Esophagus muscularis mucosa (tissue), 3 donors: ENCODE results near the gene GSG1L2.

ENCODE experiments used
- CTCF ChIP-seq, 3 experiments: fragments of 200-600 bp in 2 of 3; fragments of 450-650 bp in 1 of 3; sonication (generic) in 2 of 3; IDR thresholded peaks; one replicate each; pipeline ENCODE4 v1.5.1; 2017 to 2019; ENCODE audit warnings: antibody characterized with exemption in 3 of 3, mild to moderate bottlenecking in 2 of 3, moderate library complexity in 1 of 3
- POLR2AphosphoS5 ChIP-seq, 2 donors: sonication (generic); formaldehyde crosslinking; IDR thresholded peaks; one replicate each; pipeline ENCODE4 v1.6.1; 2017; ENCODE audit warnings: antibody characterized with exemption in 2 of 2

DNA sequence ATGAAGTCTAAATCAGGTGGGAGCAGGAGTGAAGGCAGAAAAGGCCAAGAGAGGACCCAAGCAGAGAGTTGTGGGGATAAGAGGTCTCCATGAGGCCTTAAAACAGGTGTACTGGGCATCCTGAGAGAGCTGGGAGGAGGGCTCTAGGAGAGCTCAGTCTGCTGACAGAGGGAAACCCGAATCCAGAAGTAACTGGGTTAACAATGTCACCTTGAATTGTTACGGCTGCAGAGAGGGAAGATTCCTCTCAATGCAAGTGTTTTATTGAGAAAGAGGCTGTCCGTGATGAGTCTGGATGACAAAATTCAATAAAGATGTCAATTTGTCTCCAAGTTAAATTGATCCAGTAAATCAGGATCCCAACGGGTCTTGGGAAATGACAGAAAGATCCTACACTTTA lies 38.8 kb downstream of the GSG1L2 start:
- TF ChIP-seq POLR2AphosphoS5 (IDR thresholded peaks at IDR 0.05) (no peak), CTCF (IDR thresholded peaks at IDR 0.05) (no peak)
